Lower leg skin (tissue), 3 donors: ENCODE data around the gene CEP131.
"Not testable (repeated sequence)": the region's sequence is repeated elsewhere in the genome, so short reads cannot be mapped to it uniquely, and the experiment has no call there.

Experiments
- POLR2A ChIP-seq, 2 donors: fragments of 450-650 bp; IDR thresholded peaks; one replicate each; pipeline ENCODE4 v1.6.1; 2016 to 2017; ENCODE audit warnings: antibody characterized with exemption in 2 of 2, mild to moderate bottlenecking in 1 of 2, moderate library complexity in 1 of 2
- TF ChIP-seq, protein P1 (sequence below), 3 donors: fragments of 450-650 bp; IDR thresholded peaks; one replicate each; pipeline ENCODE4 v1.5.1; 2016; ENCODE audit warnings: antibody characterized with exemption in 3 of 3, mild to moderate bottlenecking in 3 of 3, moderate library complexity in 2 of 3

DNA sequence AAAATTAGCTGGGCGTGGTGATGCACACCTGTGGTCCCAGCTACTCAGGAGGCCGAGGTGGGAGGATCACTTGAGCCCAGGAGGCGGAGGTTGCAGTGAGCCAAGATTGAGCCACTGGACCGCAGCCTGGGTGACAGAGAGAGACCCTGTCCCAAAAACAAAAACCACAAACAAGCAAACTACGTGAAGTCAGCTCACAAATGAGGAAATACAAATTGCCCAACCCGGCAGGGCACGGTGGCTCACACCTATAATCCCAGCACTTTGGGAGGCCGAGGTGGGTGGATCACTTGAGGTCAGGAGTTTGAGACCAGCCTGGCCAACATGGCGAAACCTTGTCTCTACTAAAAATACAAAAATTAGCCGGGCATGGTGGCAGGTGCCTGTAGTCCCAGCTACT, 76.6 kb downstream of the CEP131 start:
- TF ChIP-seq POLR2A (IDR thresholded peaks at IDR 0.05): not testable (repeated sequence)
- TF ChIP-seq, protein P1, sequence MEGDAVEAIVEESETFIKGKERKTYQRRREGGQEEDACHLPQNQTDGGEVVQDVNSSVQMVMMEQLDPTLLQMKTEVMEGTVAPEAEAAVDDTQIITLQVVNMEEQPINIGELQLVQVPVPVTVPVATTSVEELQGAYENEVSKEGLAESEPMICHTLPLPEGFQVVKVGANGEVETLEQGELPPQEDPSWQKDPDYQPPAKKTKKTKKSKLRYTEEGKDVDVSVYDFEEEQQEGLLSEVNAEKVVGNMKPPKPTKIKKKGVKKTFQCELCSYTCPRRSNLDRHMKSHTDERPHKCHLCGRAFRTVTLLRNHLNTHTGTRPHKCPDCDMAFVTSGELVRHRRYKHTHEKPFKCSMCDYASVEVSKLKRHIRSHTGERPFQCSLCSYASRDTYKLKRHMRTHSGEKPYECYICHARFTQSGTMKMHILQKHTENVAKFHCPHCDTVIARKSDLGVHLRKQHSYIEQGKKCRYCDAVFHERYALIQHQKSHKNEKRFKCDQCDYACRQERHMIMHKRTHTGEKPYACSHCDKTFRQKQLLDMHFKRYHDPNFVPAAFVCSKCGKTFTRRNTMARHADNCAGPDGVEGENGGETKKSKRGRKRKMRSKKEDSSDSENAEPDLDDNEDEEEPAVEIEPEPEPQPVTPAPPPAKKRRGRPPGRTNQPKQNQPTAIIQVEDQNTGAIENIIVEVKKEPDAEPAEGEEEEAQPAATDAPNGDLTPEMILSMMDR (IDR thresholded peaks at IDR 0.05): not testable (repeated sequence)
